ENCODE results near the gene DMGDH. TPM values are rescaled to one million over a fixed set of nuclear protein-coding genes. Genes with fewer than 3 reads are reported as not detected.

DMGDH gene
- total RNA-seq, 2 experiments from 2014 or later: 0.63 TPM; not detected in 1

DNA sequence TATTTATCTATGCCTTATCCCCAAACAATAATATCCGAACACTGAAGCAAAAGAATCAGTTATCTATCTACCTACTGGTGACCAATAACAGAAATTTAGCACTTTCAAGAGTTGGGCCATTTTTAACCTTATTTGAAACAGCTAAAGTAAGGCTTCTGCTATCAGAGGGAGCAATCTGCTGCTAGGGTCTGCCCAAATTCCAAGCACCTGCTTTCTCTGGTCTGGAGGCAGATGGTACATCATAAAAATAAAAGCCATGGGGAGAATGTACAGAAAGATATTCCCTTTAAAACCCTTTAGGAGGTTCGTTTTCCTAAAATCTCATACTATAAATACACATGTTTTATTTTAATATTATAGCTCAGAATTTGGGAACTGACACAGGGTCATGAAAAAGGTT, 46.7 kb downstream of the DMGDH start:
- ChIA-PET POLR2A (no interaction called here), CTCF (interaction anchor here (0.9 to 4.8 kb wide), 2 partner anchors 34 to 110 kb away, joined by 3 to 34 read pairs; no protein-coding TSS in a partner anchor)

DNA sequence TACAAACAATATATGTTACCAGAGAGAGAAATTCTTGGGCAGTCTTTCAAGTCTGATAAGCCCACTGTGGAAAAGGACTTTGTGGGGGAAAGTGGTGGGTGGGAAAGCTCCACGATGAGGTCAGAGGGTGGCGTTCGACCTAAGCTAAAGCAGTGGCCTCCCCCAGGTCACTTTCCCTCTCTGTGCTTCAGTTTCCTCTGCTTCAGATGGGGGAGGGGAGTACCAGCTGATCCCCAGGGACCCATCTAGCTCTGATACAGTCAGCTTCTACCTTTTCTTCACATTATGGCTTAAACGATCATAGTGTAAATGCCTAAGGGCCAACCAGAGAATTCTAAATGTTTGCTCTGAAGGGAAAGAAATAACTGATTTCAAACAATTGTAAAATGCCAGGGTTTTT, 47.7 kb downstream of the DMGDH start:
- ChIA-PET CTCF (interaction anchor here (0.9 to 4.8 kb wide), 2 partner anchors 111 to 484 kb away, joined by 3 to 34 read pairs; no protein-coding TSS in a partner anchor), POLR2A (no interaction called here)

DNA sequence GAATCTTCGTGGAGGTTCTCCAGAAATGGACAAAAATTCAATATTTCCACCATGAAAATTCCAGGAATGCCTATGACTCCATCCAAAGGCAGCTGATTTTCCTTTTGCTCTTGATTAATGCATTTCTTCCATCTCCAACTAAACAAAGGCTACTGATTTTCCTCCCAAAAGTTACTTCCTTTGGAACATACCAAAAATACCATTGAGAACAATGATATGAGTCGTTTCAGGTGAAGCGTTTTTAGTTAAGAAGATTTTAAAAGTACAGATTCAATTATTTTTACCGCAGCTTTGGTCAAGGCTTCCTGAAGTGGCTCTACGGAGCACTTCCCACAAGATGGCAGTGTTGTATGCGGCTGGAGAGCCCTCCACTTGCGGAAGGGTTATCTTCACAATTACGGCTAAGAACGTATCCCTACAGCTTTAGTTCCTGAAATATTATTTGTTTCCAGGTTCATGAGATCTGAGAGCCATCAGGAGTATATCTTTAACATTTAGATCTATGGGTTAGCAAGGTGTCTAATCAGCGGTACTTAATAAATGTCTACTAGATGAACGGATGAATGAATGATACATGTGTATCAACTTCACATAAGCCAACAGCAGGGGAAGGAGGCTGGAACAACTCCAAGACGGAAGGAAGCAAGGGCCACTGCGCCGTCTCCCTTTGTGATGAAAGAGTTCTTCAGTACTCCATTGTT, 48.5 kb downstream of the DMGDH start:
- ChIA-PET CTCF (interaction anchor here (0.7 to 4.8 kb wide), 4 partner anchors 9 to 186 kb away, joined by 3 to 34 read pairs (median 4); no protein-coding TSS in a partner anchor), POLR2A (no interaction called here)

DNA sequence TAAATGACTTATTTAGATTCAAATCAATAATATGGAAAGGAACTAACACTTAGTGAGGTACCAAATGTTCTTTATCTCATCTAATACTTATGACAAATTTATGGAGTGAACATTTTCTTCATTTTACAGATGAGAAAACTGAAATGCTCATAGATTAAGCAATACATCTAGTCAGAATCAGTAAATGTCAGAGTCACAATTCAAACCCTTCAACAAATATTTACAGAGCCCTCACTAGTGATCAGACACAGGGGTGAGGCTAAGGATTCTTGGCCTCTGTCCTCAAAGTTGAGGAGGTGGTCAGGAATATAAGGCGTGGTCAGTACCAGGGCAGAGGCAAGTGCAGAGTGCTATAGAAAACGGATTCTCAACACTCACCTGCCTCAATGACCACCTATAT, 54.8 kb downstream of the DMGDH start:
- ChIA-PET POLR2A (no interaction called here), CTCF (interaction anchor here (1.3 kb wide), 1 partner anchor 119 kb away, joined by 4 read pairs; no protein-coding TSS in a partner anchor)

DNA sequence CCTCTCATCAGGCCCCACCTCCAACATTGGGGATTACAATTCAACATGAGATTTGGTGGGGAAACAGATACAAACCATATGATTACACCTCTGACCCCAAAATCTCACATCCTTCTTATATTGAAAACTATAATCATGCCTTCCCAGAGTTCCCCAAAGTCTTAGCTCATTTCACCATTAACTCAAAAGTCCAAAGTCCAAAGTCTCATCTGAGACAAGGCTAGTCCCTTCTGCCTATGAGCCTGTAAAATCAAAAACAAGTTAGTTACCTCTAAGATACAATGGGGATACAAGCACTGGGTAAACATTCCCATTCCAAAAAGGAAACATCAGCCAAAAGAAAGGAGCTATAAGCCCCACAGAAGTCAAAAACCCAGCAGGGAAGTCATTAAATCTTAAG, 57.6 kb downstream of the DMGDH start:
- POLR2A ChIA-PET: no interaction called here
- CTCF ChIA-PET: interaction anchor here (0.8 to 1.2 kb wide), 2 partner anchors 9 to 321 kb away, joined by 3 to 5 read pairs; no protein-coding TSS in a partner anchor

DNA sequence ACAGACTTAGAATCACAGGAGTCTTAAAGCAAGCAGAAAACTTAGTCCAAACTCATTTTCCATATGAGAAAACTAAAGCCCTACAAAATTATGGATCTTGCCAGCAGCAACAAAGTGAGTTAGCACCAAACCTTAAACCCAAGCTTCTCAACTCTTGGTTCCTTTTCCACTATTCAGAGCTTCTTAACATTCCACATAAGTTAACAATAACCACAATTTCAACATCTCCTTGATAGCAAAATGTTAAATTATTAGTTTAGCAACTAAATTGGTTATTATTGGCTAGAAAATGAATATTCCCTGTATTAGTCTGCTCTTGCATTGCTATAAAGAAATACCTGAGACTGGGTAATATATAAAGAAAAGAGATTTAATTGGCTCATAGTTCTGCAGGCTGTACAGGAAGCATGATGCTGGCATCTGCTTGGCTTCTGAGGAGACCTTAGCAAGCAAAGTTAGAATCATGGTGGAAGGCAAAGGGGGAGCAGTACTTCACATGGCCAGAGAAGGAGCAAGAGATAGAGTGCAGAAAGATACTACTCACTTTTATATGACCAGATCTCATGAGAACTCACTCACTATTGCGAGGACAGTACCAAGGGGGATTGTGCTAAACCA, 58.1 kb downstream of the DMGDH start:
- ChIA-PET CTCF (interaction anchor here (1.2 kb wide), 1 partner anchor 9 kb away, joined by 5 read pairs; no protein-coding TSS in a partner anchor), POLR2A (no interaction called here)

DNA sequence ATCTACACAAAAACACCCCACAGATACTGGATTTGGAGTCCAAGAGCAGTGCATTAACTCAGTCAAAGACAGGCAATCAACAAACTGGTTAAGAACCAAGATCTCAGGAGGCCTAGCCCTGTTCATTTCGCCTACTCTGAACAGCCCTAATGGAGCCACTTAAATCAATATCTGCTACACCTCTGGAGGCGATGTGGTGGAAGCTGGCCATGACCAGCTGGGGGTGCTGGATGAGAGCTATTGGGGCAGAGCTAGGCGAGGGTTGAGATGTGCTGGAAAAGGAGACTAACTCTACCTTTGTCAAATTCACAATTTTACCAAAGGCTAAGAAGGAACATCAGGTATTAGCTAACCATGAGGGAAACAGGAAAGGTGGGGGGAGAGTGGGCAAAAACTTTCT, 61.1 kb downstream of the DMGDH start:
- CTCF ChIA-PET: no interaction called here
- POLR2A ChIA-PET: no interaction called here

DNA sequence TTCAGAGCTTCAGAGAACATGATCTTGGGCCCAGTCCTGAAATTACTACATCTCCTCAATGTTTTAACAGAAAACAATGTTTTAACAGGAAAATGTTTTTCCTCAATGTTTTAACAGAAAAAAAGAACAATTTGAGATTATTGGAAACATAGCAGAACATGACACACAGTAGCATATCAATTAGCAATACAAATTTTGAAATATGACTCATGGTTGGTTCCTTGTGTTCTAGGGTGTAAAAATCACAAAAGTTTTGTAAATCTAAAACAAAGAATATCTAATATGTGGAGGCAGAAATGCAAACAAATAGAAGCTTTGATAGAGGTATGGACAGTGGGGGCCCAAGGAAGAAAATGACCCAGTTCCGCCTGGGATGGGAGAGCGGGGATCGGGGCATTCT, 61.6 kb downstream of the DMGDH start:
- ChIA-PET POLR2A (no interaction called here), CTCF (no interaction called here)

DNA sequence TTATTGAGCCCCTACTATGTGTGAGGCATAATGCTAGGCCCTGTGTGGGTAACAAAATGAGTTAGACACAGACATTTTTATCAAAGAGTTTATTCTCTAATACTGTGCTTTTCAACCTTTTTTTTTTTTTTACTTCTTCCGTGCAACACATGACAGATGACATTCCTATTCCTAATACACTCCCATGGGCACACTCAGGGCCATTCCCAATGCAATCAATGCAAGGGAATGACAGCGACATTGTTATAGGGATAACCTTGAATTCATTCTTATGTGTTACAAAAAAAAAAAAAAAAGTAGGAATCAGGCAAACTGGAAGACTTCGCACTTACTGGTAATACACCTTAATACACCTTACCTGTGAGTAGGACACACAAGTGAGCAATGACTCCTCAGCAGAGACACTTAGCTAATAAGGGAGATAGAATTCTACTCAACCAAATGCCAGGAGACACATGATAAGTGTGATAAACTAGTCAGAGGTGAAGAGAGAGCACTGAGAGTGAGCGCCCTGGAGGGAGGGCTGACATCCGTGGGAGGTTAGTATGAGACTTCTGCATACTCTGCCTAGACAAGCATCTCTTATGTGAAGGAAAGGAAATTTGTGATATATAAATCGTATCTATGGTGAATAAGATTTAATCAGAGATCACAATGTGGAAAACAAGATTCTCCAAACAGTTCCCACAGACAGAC, 63.4 kb downstream of the DMGDH start:
- ChIA-PET POLR2A (no interaction called here), CTCF (no interaction called here)

DNA sequence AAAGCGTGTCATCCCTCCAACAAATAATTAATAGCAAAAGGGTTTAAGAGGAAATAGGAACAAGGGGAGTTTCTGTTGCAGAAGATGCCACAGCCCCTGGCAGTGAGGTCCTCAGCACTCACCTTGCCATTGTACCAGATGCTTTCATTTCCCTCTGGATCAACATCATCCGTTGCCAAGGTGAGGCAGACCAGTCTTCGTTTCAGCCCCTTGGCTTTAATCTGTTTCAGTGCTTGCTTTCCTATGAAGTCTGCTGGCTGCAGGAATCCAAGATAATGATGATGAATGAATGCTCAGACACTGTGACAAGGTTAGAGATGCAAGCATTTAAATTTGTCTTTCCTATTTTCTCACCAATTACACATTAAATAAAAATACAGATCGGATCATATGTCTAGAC, 64.3 kb downstream of the DMGDH start:
- CTCF ChIA-PET: no interaction called here
- POLR2A ChIA-PET: no interaction called here

DNA sequence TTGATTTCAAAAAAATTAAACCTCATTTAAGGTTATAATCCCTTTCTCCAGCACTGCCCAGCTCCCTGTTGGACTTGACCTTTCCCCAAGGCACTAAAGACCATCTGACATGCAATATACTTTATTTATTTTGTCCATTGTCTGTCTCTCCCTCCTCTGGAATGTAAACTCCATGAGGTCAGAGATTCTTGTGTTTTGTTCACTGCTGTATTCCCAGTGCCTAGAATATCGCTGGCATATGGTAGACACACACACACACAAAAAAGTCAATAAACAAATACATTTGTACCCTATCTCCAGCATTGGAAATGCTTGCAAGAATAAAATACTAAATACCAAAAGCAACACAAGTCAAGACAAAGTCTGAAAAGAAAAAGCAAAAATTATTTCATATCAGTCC, 67.1 kb downstream of the DMGDH start:
- POLR2A ChIA-PET: no interaction called here
- CTCF ChIA-PET: interaction anchor here (1.2 kb wide), 1 partner anchor 22 kb away, joined by 3 read pairs; no protein-coding TSS in a partner anchor

DNA sequence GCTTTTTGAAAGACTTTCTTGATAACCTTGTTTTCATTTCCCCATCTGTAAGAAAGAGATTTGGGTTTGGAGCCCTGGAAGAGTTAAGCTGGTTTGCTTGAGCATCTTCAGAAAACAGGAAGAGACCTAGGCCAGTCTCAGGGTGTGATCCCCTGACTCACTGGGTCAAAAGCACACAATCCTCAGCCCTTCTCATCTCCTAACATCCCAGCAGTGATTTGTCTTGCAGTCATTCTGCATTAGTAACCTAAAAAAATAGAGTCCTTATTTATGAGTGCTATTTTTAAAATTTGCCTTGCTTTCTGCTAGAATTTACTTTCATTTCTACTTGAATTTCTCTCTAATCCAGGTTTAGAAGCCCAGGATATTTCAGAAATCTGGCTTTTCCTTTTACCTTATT, 68.0 kb downstream of the DMGDH start:
- ChIA-PET POLR2A (no interaction called here), CTCF (interaction anchor here (1.2 kb wide), 1 partner anchor 23 kb away, joined by 3 read pairs; no protein-coding TSS in a partner anchor)

DNA sequence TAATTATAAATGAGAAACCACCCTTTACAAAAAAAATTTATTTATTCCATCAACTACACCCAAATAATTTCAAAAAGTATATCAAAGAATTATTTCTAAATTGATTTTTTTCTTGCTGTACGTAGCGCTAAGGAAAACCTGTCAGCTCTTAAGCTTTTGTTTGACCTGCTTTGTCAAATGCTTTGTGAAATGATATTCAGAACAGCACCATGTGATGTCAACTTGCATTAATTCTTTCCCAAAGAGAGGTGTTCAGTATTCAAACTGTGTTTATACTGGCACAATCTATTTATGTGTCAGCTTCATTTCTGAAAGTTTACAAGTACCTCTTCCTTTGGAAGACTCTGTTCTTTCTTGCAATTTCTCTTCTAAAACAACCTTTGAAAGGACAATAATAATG, 72.4 kb downstream of the DMGDH start:
- ChIA-PET CTCF (no interaction called here), POLR2A (no interaction called here)

DNA sequence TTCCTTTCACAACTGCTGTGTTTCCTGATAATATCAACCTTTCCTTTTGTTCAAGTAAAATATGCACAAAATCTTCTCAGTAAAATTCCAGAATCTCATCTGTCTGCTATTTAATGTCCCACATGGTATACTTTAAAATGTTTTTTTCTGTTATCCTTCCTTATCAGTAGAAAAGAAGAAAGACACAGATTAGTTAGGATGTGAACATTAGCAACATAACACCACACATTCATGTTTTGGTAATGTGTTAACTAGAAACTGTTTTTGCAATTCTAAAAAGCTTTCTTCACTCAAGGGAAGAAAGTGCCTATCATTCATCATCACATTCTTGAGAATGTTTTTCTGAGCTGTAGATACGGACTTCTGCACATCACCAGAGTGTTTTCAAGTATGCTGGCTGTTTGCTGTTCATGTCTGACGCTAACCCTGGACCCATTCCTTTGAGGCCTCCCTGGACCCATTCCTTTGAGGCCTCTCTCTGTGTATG, 73.9 kb downstream of the DMGDH start:
- POLR2A ChIA-PET: no interaction called here
- CTCF ChIA-PET: no interaction called here

DNA sequence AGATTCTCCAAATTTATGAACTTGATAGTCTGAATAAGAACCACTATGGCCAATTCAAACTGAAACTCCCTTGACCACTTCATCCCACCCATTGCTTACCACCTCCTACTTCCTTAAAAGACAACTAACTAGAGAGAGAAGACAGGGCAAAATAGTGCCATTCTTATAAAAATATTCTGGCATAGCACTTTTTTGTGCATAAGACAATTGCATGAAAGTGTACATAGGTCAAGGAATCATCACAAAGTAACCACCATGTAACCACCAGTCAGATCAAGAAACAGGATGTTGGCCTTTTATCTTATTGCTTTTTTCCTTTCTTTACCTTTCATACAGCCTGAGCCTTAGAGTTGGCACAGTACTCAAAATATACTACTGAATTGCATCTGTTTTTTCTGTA, 76.3 kb downstream of the DMGDH start:
- ChIA-PET POLR2A (no interaction called here), CTCF (no interaction called here)

DNA sequence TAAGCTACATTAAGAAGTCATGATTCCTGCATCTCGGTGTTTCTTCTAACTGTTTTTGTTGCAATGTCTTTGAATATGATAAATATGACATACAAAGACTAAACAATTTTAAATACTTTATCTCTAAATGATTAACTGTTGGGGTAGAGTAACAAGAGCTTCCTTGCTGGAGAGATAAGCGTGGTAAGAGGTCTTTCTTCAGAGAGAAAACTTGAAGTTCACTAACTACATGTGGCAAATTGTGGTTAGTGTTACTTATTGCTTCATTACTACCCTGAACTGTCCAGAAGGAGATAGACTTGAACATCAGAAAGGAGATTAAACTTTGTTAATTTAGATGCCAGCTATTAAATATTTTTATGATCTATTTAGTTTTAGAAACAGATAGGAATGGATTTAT, 77.3 kb downstream of the DMGDH start:
- ChIA-PET CTCF (no interaction called here), POLR2A (interaction anchor here (0.6 kb wide), 1 partner anchor 247 kb away, joined by 9 read pairs; no protein-coding TSS in a partner anchor)

DNA sequence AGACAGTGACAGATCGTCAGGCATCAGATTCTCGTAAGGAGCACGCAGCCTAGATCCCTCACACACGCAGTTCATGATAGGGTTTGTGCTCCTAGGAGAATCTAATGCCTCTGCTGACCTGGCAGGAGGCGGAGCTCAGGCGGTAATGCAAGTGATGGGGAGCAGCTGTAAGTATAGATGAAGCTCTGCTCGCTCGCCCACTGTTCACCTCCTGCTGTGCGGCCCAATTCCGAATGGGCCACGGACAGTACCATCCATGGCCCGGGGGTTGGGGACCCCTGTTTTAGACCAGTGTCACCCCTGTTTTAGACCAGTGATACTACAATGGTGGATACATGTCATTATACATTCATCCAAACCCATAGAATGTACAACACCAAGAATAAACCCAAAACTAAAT, 80.4 kb downstream of the DMGDH start:
- ChIA-PET POLR2A (no interaction called here), CTCF (interaction anchor here (0.8 kb wide), 1 partner anchor 34 kb away, joined by 3 read pairs; no protein-coding TSS in a partner anchor)

DNA sequence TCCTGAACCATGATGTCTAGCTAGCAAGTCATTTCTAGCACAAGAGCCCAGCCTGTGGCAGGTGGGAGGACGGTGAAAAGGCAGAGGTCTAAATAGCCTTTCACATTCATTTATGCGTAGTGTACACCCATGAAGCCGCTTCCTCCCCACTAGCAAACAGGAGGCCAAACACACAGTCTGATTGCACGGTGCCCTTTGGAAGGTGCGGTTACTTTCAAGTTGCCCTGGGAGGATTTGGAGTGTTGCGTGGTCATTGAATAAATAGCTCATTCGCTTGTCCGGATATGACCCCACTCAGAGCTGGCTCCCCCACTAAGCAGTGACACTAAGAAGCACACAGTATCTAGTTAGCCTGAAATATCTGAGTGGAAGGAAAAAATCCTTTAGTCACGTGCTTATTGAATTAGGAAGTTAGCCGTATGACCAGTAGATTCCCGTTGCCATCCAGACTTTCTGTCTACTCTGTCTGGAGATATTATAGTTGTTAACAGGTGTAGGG, 83.7 kb downstream of the DMGDH start:
- ChIA-PET POLR2A (interaction anchor here (0.6 to 0.9 kb wide), 5 partner anchors 52 to 1001 kb away, joined by 3 to 6 read pairs (median 3); no protein-coding TSS in a partner anchor), CTCF (interaction anchor here (1.5 to 2.8 kb wide), 2 partner anchors 39 to 147 kb away, joined by 4 to 8 read pairs; no protein-coding TSS in a partner anchor)

DNA sequence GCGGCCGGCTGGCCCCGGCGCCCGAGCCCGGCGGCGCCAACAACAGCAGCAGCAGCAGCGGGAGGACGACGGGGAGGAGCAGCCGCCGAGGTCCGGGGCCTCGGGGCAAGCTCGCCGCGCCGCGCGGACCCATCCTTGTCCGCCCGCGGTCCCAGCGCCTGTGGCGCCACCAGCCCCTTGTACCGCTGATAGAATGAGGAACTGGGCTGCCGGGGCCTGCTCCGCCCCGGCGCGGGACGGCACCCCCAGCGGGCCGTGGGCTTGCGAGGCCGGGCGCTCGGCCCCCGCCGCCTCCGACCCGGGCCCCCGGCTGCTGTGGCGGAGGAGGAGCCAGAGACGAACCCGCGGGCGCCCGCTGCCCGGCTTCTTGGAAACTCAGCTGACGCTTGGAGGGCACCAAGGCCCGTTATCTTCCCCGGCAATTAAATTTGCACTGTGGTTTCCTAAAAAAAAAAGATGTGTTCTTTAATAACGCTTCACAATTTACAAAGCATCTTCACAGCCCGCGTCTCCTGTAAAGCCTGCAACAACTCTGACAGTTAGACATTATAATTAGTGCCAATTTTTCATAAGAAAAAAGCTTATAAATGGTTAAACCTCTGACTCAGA, 84.3 kb downstream of the DMGDH start, which contains the start of gene ARSB:
Gene ARSB, minus strand, starts transcription at position 195 of the 609 bp plus-strand sequence. Its CDS starts 62 bp downstream, at position 133.
- ChIA-PET POLR2A (interaction anchor here (0.6 to 1.3 kb wide), 7 partner anchors 51 to 1002 kb away, joined by 3 to 6 read pairs (median 4); partner anchors contain the start of gene AP3B1), CTCF (interaction anchor here (1.5 to 2.8 kb wide), 2 partner anchors 40 to 148 kb away, joined by 4 to 8 read pairs; no protein-coding TSS in a partner anchor)
